CD4-positive, CD25-positive, alpha-beta regulatory T cell (primary cell): Measurements from ENCODE around the gene MRPL3. TPM values are rescaled to one million over a fixed set of nuclear protein-coding genes. Genes with fewer than 3 reads are reported as not detected.

Experiments
- ATAC-seq, 2 donors: fragments of 150-1000 bp; cut with Tn5 transposase; one replicate each; pipeline ENCODE4 v1.10.0; 2021; ENCODE audit warnings: low read depth in 2 of 2, moderate number of reproducible peaks in 2 of 2, moderate library complexity in 1 of 2
- DNase-seq, 3 donors: peaks; one replicate each; pipeline versions ENCODE4 v3.0.0 to v3.0.0-alpha.2; 2012 to 2022; ENCODE audit warnings: mixed read lengths in 1 of 3
- H3K27ac ChIP-seq: one replicate; pipeline ENCODE4 v1.7.0; 2013; ENCODE audit warnings: mild to moderate bottlenecking, low read length; ENCODE audit not compliant: insufficient read depth, poor library complexity, severe bottlenecking
- H3K27me3 ChIP-seq: one replicate; pipeline ENCODE4 v1.7.0; 2013; ENCODE audit warnings: low read length; ENCODE audit not compliant: control insufficient read depth, insufficient read depth
- H3K36me3 ChIP-seq: one replicate; pipeline ENCODE4 v1.7.0; 2013; ENCODE audit warnings: mild to moderate bottlenecking, low read length, moderate library complexity; ENCODE audit not compliant: control insufficient read depth, insufficient read depth
- H3K4me1 ChIP-seq: 2 replicates; pipeline ENCODE4 v1.7.0; 2013; ENCODE audit warnings: mild to moderate bottlenecking, low read length; ENCODE audit not compliant: insufficient read depth, control insufficient read depth, poor library complexity, severe bottlenecking
- H3K4me3 ChIP-seq: one replicate; pipeline ENCODE4 v1.7.0; 2013; ENCODE audit warnings: low read depth, mild to moderate bottlenecking, low read length, moderate library complexity
- H3K9me3 ChIP-seq, 2 experiments: 1 replicate in 1 of 2; 2 replicates in 1 of 2; pipeline ENCODE4 v1.7.0; 2013; ENCODE audit warnings: low read length in 2 of 2, mild to moderate bottlenecking in 1 of 2, moderate library complexity in 1 of 2; ENCODE audit not compliant: control insufficient read depth in 2 of 2
- H3K27ac Mint-ChIP-seq, 3 donors: one replicate each; pipeline ENCODE4 v1.8.0; 2020 to 2022; ENCODE audit warnings: mild to moderate bottlenecking in 3 of 3, mixed read lengths in 3 of 3, moderate library complexity in 2 of 3
- H3K27me3 Mint-ChIP-seq: one replicate; pipeline ENCODE4 v1.8.0; 2022; ENCODE audit warnings: mild to moderate bottlenecking, mixed read lengths
- H3K36me3 Mint-ChIP-seq: one replicate; pipeline ENCODE4 v1.8.0; 2020; ENCODE audit warnings: mixed read lengths
- H3K4me1 Mint-ChIP-seq, 4 donors: one replicate each; pipeline ENCODE4 v1.8.0; 2020 to 2022; ENCODE audit warnings: mixed read lengths in 4 of 4, mild to moderate bottlenecking in 1 of 4
- H3K4me3 Mint-ChIP-seq, 4 donors: one replicate each; pipeline ENCODE4 v1.8.0; 2020 to 2022; ENCODE audit warnings: mild to moderate bottlenecking in 4 of 4, mixed read lengths in 4 of 4, moderate library complexity in 3 of 4
- H3K9me3 Mint-ChIP-seq, 7 donors: one replicate each; pipeline ENCODE4 v1.8.0; 2020 to 2022; ENCODE audit warnings: mixed read lengths in 7 of 7, mild to moderate bottlenecking in 3 of 7, moderate library complexity in 2 of 7
- polyA plus RNA-seq, 4 donors: library from polyadenylated mRNA; unstranded; fragments of 300-500 nt; fragmentation: Illumina TruSeq; gene quantifications; one replicate each; pipeline ENCODE4 v1.2.3, GENCODE V29; 2021
- total RNA-seq: library from RNA; stranded (reverse); gene quantifications from one replicate; pipeline ENCODE4 v1.2.3, GENCODE V29; 2022

MRPL3 gene
- total and polyA plus RNA-seq, 5 donors from 2014 or later, result 27.3 to 85.5 (median 71.0) TPM

DNA sequence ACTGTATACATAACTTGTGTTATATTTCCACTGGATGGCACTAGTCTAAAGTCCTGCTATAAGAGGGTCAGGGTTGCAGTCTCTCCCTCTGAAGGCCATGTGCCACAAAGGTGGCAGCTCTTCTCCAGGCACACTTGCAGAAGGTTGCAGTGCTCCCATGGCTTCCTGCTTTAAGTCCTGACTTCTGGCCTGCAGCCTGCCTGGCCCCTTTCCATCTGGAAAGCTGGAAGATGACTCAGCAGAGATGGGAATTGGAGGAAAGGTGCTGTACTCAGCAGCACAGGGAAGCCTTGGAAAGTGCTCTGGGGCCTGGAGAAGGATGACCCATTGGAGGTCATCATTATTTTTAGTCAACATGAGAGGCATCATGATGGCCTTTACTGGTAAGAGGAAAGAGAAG lies 40.9 kb upstream of the MRPL3 start:
- H3K27me3 Mint-ChIP-seq, result peaks cover 16% of the 10 kb centered on the region
- no peak overlapping the region for H3K4me3 Mint-ChIP-seq
- peaks cover 0 to under 1% (median 0%) of the 10 kb centered on the region in 7 donors for H3K9me3 Mint-ChIP-seq
- H3K4me1 Mint-ChIP-seq, result no peaks in the 10 kb centered on the region
- Histone ChIP-seq H3K9me3 (no peaks in the 10 kb centered on the region), H3K4me3 (no peak overlapping the region), H3K36me3 (no peaks in the 10 kb centered on the region), H3K27me3 (peaks cover 17% of the 10 kb centered on the region), H3K27ac (no peak overlapping the region), H3K4me1 (no peaks in the 10 kb centered on the region)
- DNase-seq (no peak), ATAC-seq (no peak)
- no peak overlapping the region for H3K27ac Mint-ChIP-seq
- H3K36me3 Mint-ChIP-seq, result no peaks in the 10 kb centered on the region

DNA sequence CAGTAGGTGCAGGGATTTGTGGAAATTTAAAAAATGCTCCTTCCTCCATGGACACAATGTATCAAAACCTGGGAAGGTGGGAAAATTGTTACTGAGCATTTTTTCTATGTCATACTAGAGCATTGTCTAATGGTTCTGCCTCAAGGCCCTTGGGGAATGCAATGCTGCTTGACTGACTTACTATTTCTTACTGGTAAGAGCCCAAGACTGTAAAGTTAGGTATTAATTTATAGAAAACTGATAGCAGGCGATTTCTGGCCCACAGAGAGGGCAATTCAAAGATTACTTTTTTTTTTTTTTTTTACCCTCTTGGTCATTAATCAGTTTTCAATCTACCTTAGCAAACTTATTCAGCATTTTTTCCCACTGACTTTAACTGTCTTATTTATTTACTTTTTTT lies 38.5 kb upstream of the MRPL3 start:
- peaks cover 19% of the 10 kb centered on the region for H3K27me3 Mint-ChIP-seq
- peaks cover 15% of the 10 kb centered on the region for H3K27me3 ChIP-seq

DNA sequence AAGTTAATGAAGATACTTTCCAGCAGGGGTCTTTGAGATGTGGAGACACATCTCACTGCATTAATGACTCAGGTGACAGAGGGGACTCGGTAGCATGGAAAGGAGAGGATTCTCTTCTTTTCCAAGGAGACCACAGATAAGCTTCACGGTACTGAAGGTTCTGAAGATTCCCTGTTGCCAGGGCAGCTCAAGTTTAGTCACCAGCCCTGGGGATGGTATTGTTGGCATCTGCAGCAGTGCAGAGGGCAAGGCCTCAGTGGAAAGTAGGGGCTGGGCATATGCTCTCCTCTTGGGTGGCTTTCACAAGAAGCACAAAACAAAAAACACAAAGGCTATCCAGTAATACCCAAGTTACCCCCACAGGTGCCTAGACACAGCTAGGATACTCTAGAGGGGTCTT lies 38.0 kb upstream of the MRPL3 start:
- H3K27me3 ChIP-seq, result peaks cover 14% of the 10 kb centered on the region
- peaks cover 24% of the 10 kb centered on the region for H3K27me3 Mint-ChIP-seq
- no peak overlapping the region for H3K27ac ChIP-seq
- no peaks in the 10 kb centered on the region for H3K36me3 Mint-ChIP-seq
- H3K4me3 Mint-ChIP-seq, result no peak overlapping the region
- H3K36me3 ChIP-seq, result no peaks in the 10 kb centered on the region
- H3K9me3 Mint-ChIP-seq, result peaks cover 0 to 1% (median 0%) of the 10 kb centered on the region in 7 donors
- no peak overlapping the region for H3K4me3 ChIP-seq
- DNase-seq, result no peak
- no peaks in the 10 kb centered on the region for H3K4me1 Mint-ChIP-seq
- H3K27ac Mint-ChIP-seq, result no peak overlapping the region
- no peaks in the 10 kb centered on the region for H3K4me1 ChIP-seq
- ATAC-seq, result no peak
- no peaks in the 10 kb centered on the region for H3K9me3 ChIP-seq

More for the DNA sequence above, 38.5 kb upstream of the MRPL3 start:
- no peak overlapping the region for H3K27ac ChIP-seq
- no peak overlapping the region for H3K4me3 ChIP-seq
- ATAC-seq (no peak), DNase-seq (no peak)
- H3K27ac Mint-ChIP-seq, result peak overlapping the region in 1 of 3 donors; percentile 66
- H3K4me3 Mint-ChIP-seq, result no peak overlapping the region
- no peaks in the 10 kb centered on the region for H3K36me3 ChIP-seq
- no peaks in the 10 kb centered on the region for H3K9me3 ChIP-seq
- no peaks in the 10 kb centered on the region for H3K4me1 ChIP-seq
- H3K36me3 Mint-ChIP-seq, result no peaks in the 10 kb centered on the region
- no peaks in the 10 kb centered on the region for H3K4me1 Mint-ChIP-seq
- H3K9me3 Mint-ChIP-seq, result peaks cover 0 to 1% (median 0%) of the 10 kb centered on the region in 7 donors

DNA sequence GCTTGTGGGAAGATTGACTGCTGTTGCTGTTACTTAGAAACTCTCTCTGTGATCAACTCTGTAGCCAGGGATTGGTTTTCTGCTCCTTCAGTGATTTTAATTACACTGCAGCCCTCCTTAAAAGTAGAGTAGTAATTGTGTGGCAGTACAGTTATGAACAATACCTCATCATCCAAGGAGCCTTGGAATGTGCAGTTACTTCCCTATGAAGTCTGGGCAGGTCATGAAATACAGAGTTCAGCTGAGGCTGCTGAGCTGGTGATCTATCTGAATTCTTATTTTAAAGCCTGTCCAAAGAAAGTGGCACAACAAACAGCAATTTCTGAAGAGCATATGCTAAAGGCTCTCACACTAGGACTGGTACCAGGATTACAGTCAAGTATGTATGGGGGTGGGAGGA lies 37.4 kb upstream of the MRPL3 start:
- Histone ChIP-seq H3K27ac (no peak overlapping the region), H3K4me1 (no peaks in the 10 kb centered on the region), H3K27me3 (peaks cover 17% of the 10 kb centered on the region), H3K9me3 (no peaks in the 10 kb centered on the region), H3K36me3 (no peaks in the 10 kb centered on the region), H3K4me3 (no peak overlapping the region)
- Mint-ChIP-seq H3K27me3 (peaks cover 24% of the 10 kb centered on the region), H3K27ac (no peak overlapping the region), H3K4me1 (no peaks in the 10 kb centered on the region), H3K36me3 (no peaks in the 10 kb centered on the region), H3K4me3 (no peak overlapping the region), H3K9me3 (peaks cover 0 to 3% (median 0%) of the 10 kb centered on the region in 7 donors)
- ATAC-seq, result no peak
- DNase-seq, result no peak

DNA sequence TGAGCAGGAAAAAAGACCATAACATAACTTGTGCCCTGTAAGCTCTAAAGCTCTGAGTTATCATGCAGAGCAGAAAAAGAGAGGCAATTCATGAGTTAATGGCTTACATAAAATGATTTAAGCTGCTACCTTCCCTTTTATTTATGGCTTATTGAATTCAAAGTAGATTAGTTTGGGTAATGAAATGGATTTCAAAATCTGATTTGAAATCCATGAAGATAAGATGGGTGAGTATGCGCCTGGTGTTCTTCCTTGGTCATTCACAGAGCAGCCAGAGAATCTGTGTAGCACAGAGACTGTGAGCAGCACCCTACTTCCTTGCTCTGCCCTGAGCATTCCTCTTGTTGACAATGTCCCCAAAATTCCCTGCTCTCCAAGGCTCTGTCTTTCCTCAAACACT lies 36.2 kb upstream of the MRPL3 start:
- no peak overlapping the region for H3K27ac ChIP-seq
- H3K27me3 Mint-ChIP-seq, result peaks cover 19% of the 10 kb centered on the region
- H3K9me3 ChIP-seq, result no peaks in the 10 kb centered on the region
- no peak overlapping the region for H3K4me3 Mint-ChIP-seq
- H3K4me1 ChIP-seq, result no peaks in the 10 kb centered on the region
- no peak overlapping the region for H3K4me3 ChIP-seq
- DNase-seq, result no peak
- no peaks in the 10 kb centered on the region for H3K36me3 ChIP-seq
- no peak for ATAC-seq
- H3K27me3 ChIP-seq, result peaks cover 16% of the 10 kb centered on the region
- H3K9me3 Mint-ChIP-seq, result peaks cover 0 to 3% (median 0%) of the 10 kb centered on the region in 7 donors
- H3K36me3 Mint-ChIP-seq, result no peaks in the 10 kb centered on the region
- no peak overlapping the region for H3K27ac Mint-ChIP-seq
- no peaks in the 10 kb centered on the region for H3K4me1 Mint-ChIP-seq

DNA sequence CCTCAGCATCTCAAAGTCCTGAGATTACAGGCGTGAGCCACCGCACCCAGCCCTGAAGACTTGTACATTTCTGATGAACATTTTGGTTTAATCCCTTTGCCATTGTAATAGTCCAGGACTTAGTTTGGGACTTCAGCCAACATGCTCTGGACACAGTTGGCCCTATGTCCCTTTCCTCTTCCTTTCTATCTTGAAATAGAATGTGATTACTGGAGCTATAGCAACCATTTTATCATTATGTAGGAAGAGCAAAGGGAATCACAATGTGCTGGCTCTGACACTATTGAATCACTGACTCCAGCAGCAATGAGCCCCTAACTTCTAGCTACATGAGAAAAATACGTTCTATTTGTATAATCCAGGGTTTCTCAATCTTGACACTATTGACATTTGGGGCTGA lies 34.8 kb upstream of the MRPL3 start:
- peaks cover 21% of the 10 kb centered on the region for H3K27me3 Mint-ChIP-seq

DNA sequence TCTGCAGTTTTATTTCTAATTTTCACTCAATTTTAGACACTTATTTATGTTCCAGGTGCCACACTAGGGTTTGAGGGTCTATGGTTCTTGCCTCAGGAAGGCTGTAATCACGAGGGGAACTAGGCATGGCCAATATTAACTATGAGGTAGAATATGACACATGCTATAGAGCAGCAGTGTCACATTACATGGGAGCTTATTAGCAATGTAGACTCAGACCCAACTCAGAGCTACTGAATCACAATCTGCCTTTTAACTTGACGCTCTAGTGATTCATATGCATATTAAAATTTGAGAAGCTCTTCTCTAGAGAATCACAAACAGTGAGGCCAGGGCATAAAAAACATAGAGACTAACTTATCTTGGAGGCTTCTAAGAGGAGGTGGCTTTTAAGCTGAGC lies 32.8 kb upstream of the MRPL3 start:
- Mint-ChIP-seq H3K4me3 (no peak overlapping the region), H3K4me1 (no peaks in the 10 kb centered on the region), H3K36me3 (no peaks in the 10 kb centered on the region), H3K27me3 (peaks cover 19% of the 10 kb centered on the region), H3K27ac (no peak overlapping the region), H3K9me3 (peaks cover 0 to 3% (median 0%) of the 10 kb centered on the region in 7 donors)
- H3K4me3 ChIP-seq, result no peak overlapping the region
- H3K27me3 ChIP-seq, result peaks cover 13% of the 10 kb centered on the region
- ATAC-seq (no peak), DNase-seq (no peak)
- no peaks in the 10 kb centered on the region for H3K36me3 ChIP-seq
- H3K9me3 ChIP-seq, result no peaks in the 10 kb centered on the region
- H3K27ac ChIP-seq, result no peak overlapping the region
- H3K4me1 ChIP-seq, result no peaks in the 10 kb centered on the region

More for the DNA sequence above, 34.8 kb upstream of the MRPL3 start:
- Histone ChIP-seq H3K4me3 (no peak overlapping the region), H3K27ac (no peak overlapping the region), H3K36me3 (no peaks in the 10 kb centered on the region), H3K9me3 (no peaks in the 10 kb centered on the region), H3K27me3 (peaks cover 17% of the 10 kb centered on the region), H3K4me1 (no peaks in the 10 kb centered on the region)
- Mint-ChIP-seq H3K36me3 (no peaks in the 10 kb centered on the region), H3K4me3 (no peak overlapping the region), H3K4me1 (no peaks in the 10 kb centered on the region), H3K27ac (no peak overlapping the region), H3K9me3 (peaks cover 0 to 3% (median 0%) of the 10 kb centered on the region in 7 donors)
- ATAC-seq (no peak), DNase-seq (no peak)

DNA sequence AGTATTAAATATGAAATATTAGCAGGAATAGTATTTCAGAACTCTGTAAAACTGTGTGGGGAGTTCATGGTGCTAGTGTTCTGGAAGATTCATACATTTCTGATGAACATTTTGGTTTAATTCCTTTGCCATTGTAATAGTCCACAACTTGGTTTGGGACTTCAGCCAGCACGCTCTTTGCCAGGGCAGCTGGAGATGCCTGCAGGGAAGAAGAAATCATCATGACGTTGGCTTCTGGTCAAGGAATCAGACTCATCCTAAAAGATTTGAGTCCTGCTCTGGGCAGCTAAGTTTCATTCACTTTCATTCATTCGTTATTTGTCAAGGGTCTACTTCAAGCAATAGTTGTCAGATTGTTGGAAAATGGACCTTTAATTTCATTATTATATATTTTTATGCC lies 32.4 kb upstream of the MRPL3 start:
- H3K4me3 ChIP-seq, result no peak overlapping the region
- H3K36me3 ChIP-seq, result no peaks in the 10 kb centered on the region
- no peak for DNase-seq
- no peak for ATAC-seq
- H3K27ac ChIP-seq, result no peak overlapping the region
- H3K9me3 ChIP-seq, result no peaks in the 10 kb centered on the region
- peaks cover 13% of the 10 kb centered on the region for H3K27me3 ChIP-seq
- no peaks in the 10 kb centered on the region for H3K4me1 ChIP-seq
- Mint-ChIP-seq H3K4me3 (no peak overlapping the region), H3K4me1 (no peaks in the 10 kb centered on the region), H3K9me3 (peaks cover 0 to 3% (median 0%) of the 10 kb centered on the region in 7 donors), H3K36me3 (no peaks in the 10 kb centered on the region), H3K27me3 (peaks cover 19% of the 10 kb centered on the region), H3K27ac (no peak overlapping the region)
